NCI-H2196 (cell line): ENCODE data around the gene VEPH1.

Experiments
- DNase-seq: peaks from one replicate; lab custom pipeline; 2025; ENCODE audit not compliant: unreplicated experiment; lab: John Stamatoyannopoulos, UW

The VEPH1 gene

GRCh38 chr3:157225001-157225400 is 278.2 kb downstream of the VEPH1 start:
- DNase-seq = no peak

GRCh38 chr3:157220883-157221282 is 282.3 kb downstream of the VEPH1 start:
- DNase-seq = no peak

- DNase-seq = no peak
Measured at GRCh38 chr3:157220211-157220610, 283.0 kb downstream of the VEPH1 start.

DNA sequence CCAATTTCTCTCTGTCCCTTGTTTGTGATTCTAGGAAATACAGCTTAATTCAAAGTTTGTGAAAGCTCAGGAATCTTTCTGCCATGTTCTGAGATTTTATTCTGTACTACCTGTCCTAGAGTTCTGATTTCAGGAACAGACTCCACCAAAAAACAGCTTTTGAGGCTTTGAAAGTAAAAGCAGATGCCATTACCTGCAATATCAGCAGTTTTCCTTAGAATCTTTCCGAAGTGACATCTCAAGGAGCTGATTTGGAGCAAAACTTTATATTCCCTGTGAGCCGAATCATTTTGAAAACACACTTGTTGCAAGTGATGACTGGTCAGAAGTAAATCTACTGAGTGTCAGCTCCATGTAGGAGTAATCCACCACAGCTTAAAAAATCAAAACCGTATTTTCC is 284.0 kb downstream of the VEPH1 start:
- no peak for DNase-seq
